T47D (cell line): ENCODE results near the gene ATRNL1.
A peak's percentile ranks its signal among the peaks of the same experiment; 100 is the strongest.

Experiments used
- DNase-seq, 2 experiments: peaks; one replicate each; pipeline versions ENCODE4 v3.0.0 to v3.0.0-alpha.2; 2011 to 2012; ENCODE audit warnings: low read depth in 1 of 2, low spot score in 1 of 2
- JUND ChIP-seq: IDR thresholded peaks from 2 replicates; pipeline ENCODE4 v1.6.1; 2012; ENCODE audit warnings: low read depth
- in situ Hi-C: cut with HindIII; loops from 2 replicates; pipeline ENCODE4 v1.10.0; 2016; ENCODE audit warnings: low sequenced_read_pairs, low pct_unique_long_range_greater_than_20kb

The ATRNL1 gene

GRCh38 chr10:115056186-115056585, 37.0 kb upstream of the ATRNL1 start:
- no peak for DNase-seq
- no peak for TF ChIP-seq JUND
- in situ Hi-C loops, result no loop called here

GRCh38 chr10:115059301-115059898, 33.8 kb upstream of the ATRNL1 start:
- DNase-seq, result no peak
- in situ Hi-C loops, result no loop called here
- TF ChIP-seq JUND, result no peak

GRCh38 chr10:115063701-115064658, 29.2 kb upstream of the ATRNL1 start:
- in situ Hi-C loops, result no loop called here
- no peak for DNase-seq
- TF ChIP-seq JUND, result no peak

GRCh38 chr10:115065801-115066200, 27.4 kb upstream of the ATRNL1 start:
- DNase-seq, result no peak
- no peak for TF ChIP-seq JUND
- in situ Hi-C loops, result no loop called here

- DNase-seq, result no peak
- in situ Hi-C loops, result no loop called here
- TF ChIP-seq JUND, result no peak
These were observed 26.6 kb upstream of the ATRNL1 start for GRCh38 chr10:115066528-115066927.

GRCh38 chr10:115073796-115074195, 19.4 kb upstream of the ATRNL1 start:
- in situ Hi-C loops, result no loop called here

GRCh38 chr10:115082506-115082905, 10.7 kb upstream of the ATRNL1 start:
- DNase-seq, result no peak
- no peak for TF ChIP-seq JUND
- in situ Hi-C loops, result no loop called here

More at GRCh38 chr10:115073796-115074195, 19.4 kb upstream of the ATRNL1 start:
- TF ChIP-seq JUND, result no peak
- DNase-seq, result no peak

- DNase-seq, result no peak
- in situ Hi-C loops, result no loop called here
- no peak for TF ChIP-seq JUND
These were observed 8.8 kb upstream of the ATRNL1 start for GRCh38 chr10:115084277-115084850.

- in situ Hi-C loops, result no loop called here
- DNase-seq, result no peak
- no peak for TF ChIP-seq JUND
These were observed 2.0 kb upstream of the ATRNL1 start for GRCh38 chr10:115091161-115091560.

- no peak for TF ChIP-seq JUND
- in situ Hi-C loops, result no loop called here
- no peak for DNase-seq
These were observed 959 bp upstream of the ATRNL1 start for GRCh38 chr10:115092258-115092554.

- peak in 1 of 2 experiments; percentile 13 for DNase-seq
- TF ChIP-seq JUND, result no peak
- in situ Hi-C loops, result no loop called here
These were observed 445 bp upstream of the ATRNL1 start for GRCh38 chr10:115092555-115093285.

- no peak for TF ChIP-seq JUND
- DNase-seq, result peak; percentile 12 to 38
- in situ Hi-C loops, result no loop called here
These were observed 727 bp downstream of the ATRNL1 start for GRCh38 chr10:115093776-115094408.
